Kidney epithelial cell (primary cell): ENCODE measurements around the gene STX3. TPM values are rescaled to one million over a fixed set of nuclear protein-coding genes. Genes with fewer than 3 reads are reported as not detected.

Experiments
- total RNA-seq: library from RNA; depleted of rRNA; stranded (reverse); fragments of >200 nt; gene quantifications from 2 replicates; pipeline ENCODE4 v1.2.3, GENCODE V29; 2015

Gene STX3
- total RNA-seq, 1 donor from 2014 or later, result 73.5 TPM

Other genes with a start within 250 kb of the STX3 start
- gene OR4D9, start 243.8 kb upstream of the STX3 start, total RNA-seq, result not detected in 2 replicates
- gene OSBP, start 139.6 kb upstream of the STX3 start, total RNA-seq, result 27.1 and 30.3 TPM in 2 replicates
- gene PATL1, start 86.3 kb upstream of the STX3 start, total RNA-seq, result 28.5 and 28.7 TPM in 2 replicates
- not detected in 2 replicates for gene OR10V1, start 41.5 kb upstream of the STX3 start, total RNA-seq
- 34.5 and 34.6 TPM in 2 replicates for gene MRPL16, start 55.4 kb downstream of the STX3 start, total RNA-seq
- not detected in 2 replicates for gene CBLIF, start 90.1 kb downstream of the STX3 start, total RNA-seq
- gene TCN1, start 111.1 kb downstream of the STX3 start, total RNA-seq, result 2.0 TPM in 1 of 2 replicates, not detected in the other
- not detected in 2 replicates for gene OOSP3, start 123.4 kb downstream of the STX3 start, total RNA-seq
- gene OOSP1, start 183.1 kb downstream of the STX3 start, total RNA-seq, result not detected in 2 replicates
- not detected in 2 replicates for gene OOSP4A, start 208.7 kb downstream of the STX3 start, total RNA-seq